GF-D8 (cell line): ENCODE results near the gene CCDC136.

Experiments
- DNase-seq: peaks from one replicate; lab custom pipeline; 2025; lab: John Stamatoyannopoulos, UW

The CCDC136 gene

GRCh38 chr7:128844777-128845311 is 53.1 kb downstream of the CCDC136 start:
- DNase-seq: no peak

GRCh38 chr7:128845475-128845874 is 53.7 kb downstream of the CCDC136 start:
- no peak for DNase-seq

GRCh38 chr7:128845987-128846386 is 54.2 kb downstream of the CCDC136 start:
- no peak for DNase-seq

GRCh38 chr7:128846781-128847444 is 55.1 kb downstream of the CCDC136 start:
- no peak for DNase-seq

- no peak for DNase-seq
Observed at GRCh38 chr7:128847721-128848211, 56.0 kb downstream of the CCDC136 start.

- no peak for DNase-seq
Observed at GRCh38 chr7:128848289-128849155, 56.8 kb downstream of the CCDC136 start.

GRCh38 chr7:128849156-128849515 is 57.4 kb downstream of the CCDC136 start:
- no peak for DNase-seq

- no peak for DNase-seq
Observed at GRCh38 chr7:128849804-128850490, 58.2 kb downstream of the CCDC136 start.

- DNase-seq: no peak
Observed at GRCh38 chr7:128852537-128853254, 60.9 kb downstream of the CCDC136 start.

GRCh38 chr7:128853799-128854198 is 62.0 kb downstream of the CCDC136 start:
- DNase-seq: no peak

- DNase-seq: no peak
Observed at GRCh38 chr7:128854396-128854795, 62.6 kb downstream of the CCDC136 start.

GRCh38 chr7:128855559-128855958 is 63.8 kb downstream of the CCDC136 start:
- DNase-seq: no peak

GRCh38 chr7:128856001-128856718 is 64.4 kb downstream of the CCDC136 start:
- DNase-seq: no peak

GRCh38 chr7:128858380-128859231 is 66.8 kb downstream of the CCDC136 start:
- DNase-seq: no peak

GRCh38 chr7:128859232-128860157 is 67.7 kb downstream of the CCDC136 start:
- DNase-seq: peak; percentile 4

- peak; percentile 33 for DNase-seq
Observed at GRCh38 chr7:128860158-128861073, 68.6 kb downstream of the CCDC136 start.

- no peak for DNase-seq
Observed at GRCh38 chr7:128861957-128862570, 70.3 kb downstream of the CCDC136 start.
